ENCODE data around the gene TOM1L1. TPM values are rescaled to one million over a fixed set of nuclear protein-coding genes. Genes with fewer than 3 reads are reported as not detected.

Gene TOM1L1
- total RNA-seq, 1 donor from 2014 or later = 15.3 TPM

DNA sequence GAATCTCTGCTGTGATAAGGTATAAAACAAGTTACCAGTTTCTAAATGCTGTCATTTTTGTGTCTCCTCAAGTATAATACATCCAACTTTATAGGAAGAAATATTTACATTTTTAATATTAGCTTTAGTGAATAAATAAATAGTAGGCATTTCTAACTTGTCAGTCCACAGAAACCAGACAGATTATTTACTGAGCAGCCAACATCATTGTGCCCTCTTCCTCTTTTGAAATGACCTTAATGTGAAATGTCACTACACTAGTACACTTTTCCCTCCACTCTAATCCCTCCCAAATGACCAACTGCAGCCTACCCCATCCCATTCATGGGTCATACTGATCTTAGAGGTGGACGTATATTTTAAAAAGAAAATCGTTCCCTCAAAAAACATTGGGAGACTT is 77.1 kb downstream of the TOM1L1 start:
- DNase-seq (ENCODE audit: low spot score) (no peak), ATAC-seq (no peak)
- intact Hi-C loops (cut with DNase I) = no loop called here

DNA sequence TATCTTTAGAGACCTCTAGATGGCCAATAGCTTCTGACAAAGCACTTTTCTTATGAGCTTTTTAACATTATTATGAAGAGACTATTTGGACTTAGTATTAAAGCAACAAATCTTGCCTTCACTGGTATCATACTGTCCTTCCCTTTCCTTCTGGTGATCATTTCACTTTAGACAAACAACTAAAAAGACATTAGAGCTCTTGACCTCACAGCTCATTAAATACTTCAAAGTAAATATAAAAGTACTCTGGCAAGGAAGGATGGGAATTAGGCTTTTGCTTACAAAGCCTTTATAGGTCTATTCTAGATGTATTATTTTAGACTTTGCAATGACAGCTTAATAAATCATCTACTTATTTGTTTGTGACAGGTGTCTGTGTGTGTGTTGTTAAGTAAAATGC is 79.0 kb downstream of the TOM1L1 start:
- DNase-seq (ENCODE audit: low spot score) (no peak), ATAC-seq (no peak)
- intact Hi-C loops (cut with DNase I) = no loop called here

- intact Hi-C loops (cut with DNase I) = no loop called here
Observed at GRCh38 chr17:54980375-54980774, 79.7 kb downstream of the TOM1L1 start.

DNA sequence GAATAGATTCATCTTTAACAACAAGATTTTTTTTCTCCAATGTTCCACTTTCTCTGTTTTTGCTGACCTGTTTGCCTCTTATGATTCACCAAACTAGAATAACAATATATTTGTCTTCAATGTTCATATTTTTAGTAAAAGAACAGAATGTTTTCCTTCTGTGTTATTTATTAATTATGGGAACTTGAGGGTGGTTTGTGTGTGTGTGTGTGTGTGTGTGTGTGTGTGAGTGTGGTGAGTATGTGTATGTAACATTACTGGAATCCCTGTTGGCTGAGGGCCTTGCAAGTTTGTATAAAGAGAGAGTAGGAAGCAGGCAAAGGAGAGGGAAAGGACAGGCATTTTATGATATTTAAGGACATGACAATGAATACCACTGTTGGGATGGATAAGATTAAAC is 81.7 kb downstream of the TOM1L1 start:
- ATAC-seq (peak; percentile 62), DNase-seq (ENCODE audit: low spot score) (no peak)
- intact Hi-C loops (cut with DNase I) = no loop called here

More at GRCh38 chr17:54980375-54980774, 79.7 kb downstream of the TOM1L1 start:
- DNase-seq (ENCODE audit: low spot score) = no peak
- no peak for ATAC-seq

GRCh38 chr17:54983260-54983659 is 82.6 kb downstream of the TOM1L1 start:
- intact Hi-C loops (cut with DNase I) = no loop called here
- ATAC-seq = no peak

GRCh38 chr17:54985476-54985875 is 84.8 kb downstream of the TOM1L1 start:
- DNase-seq (ENCODE audit: low spot score) = no peak
- ATAC-seq = no peak
- intact Hi-C loops (cut with DNase I) = no loop called here

More at GRCh38 chr17:54983260-54983659, 82.6 kb downstream of the TOM1L1 start:
- DNase-seq (ENCODE audit: low spot score) = no peak

- intact Hi-C loops (cut with DNase I) = loop anchor here (10.0 kb wide), 2 partner anchors 425 to 525 kb away; partner anchors contain the start of gene SMIM36
- DNase-seq (ENCODE audit: low spot score) = no peak
- no peak for ATAC-seq
Observed at GRCh38 chr17:54990118-54990517, 89.5 kb downstream of the TOM1L1 start.

- intact Hi-C loops (cut with DNase I) = loop anchor here (10.0 kb wide), 2 partner anchors 423 to 523 kb away; partner anchors contain the start of gene SMIM36
- ATAC-seq = no peak
- DNase-seq (ENCODE audit: low spot score) = no peak
Observed at GRCh38 chr17:54991567-54991966, 90.9 kb downstream of the TOM1L1 start.

- intact Hi-C loops (cut with DNase I) = loop anchor here (10.0 kb wide), 2 partner anchors 422 to 522 kb away; partner anchors contain the start of gene SMIM36
- DNase-seq (ENCODE audit: low spot score) (no peak), ATAC-seq (peak; percentile 44)
Observed at GRCh38 chr17:54992797-54993639, 92.4 kb downstream of the TOM1L1 start.

- DNase-seq (ENCODE audit: low spot score) (no peak), ATAC-seq (no peak)
- intact Hi-C loops (cut with DNase I) = loop anchor here (10.0 kb wide), 2 partner anchors 418 to 518 kb away; partner anchors contain the start of gene SMIM36
Observed at GRCh38 chr17:54996441-54996840, 95.8 kb downstream of the TOM1L1 start.

DNA sequence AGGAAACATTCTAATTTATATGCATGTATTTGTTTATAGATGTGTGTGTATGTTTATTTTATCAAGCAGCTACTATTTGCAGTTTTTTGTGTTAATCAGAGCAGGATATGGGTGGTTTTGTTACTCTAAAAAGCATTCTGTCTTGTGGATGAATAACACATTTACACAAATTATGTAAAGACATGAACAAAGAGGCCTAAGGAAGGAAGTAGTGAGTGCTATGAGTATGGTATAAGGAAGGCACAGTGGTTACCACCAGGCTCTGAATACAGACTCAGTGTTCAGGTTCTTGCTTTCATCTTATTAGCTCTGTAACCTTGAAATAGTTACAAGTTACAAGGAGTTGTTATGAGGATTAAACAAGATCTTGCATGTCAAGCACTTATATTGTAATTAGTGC is 101.8 kb downstream of the TOM1L1 start:
- no peak for ATAC-seq
- no peak for DNase-seq (ENCODE audit: low spot score)
- intact Hi-C loops (cut with DNase I) = no loop called here

- intact Hi-C loops (cut with DNase I) = no loop called here
- no peak for DNase-seq (ENCODE audit: low spot score)
- no peak for ATAC-seq
Observed at GRCh38 chr17:55004484-55004883, 103.8 kb downstream of the TOM1L1 start.

GRCh38 chr17:55005520-55005919 is 104.9 kb downstream of the TOM1L1 start:
- intact Hi-C loops (cut with DNase I) = no loop called here
- ATAC-seq = no peak
- no peak for DNase-seq (ENCODE audit: low spot score)

Other genes starting within 250 kb of the TOM1L1 start
- 57.2 TPM for gene COX11, start 67.8 kb downstream of the TOM1L1 start, total RNA-seq
- gene STXBP4, start 67.9 kb downstream of the TOM1L1 start, total RNA-seq = 22.2 TPM

Data from sciatic nerve (tissue), 2 donors.